GM21786 (cell line): ENCODE data around the gene ZNF438.
"Not testable (repeated sequence)": the region's sequence is repeated elsewhere in the genome, so short reads cannot be mapped to it uniquely, and the experiment has no call there.

ENCODE experiments used
- ATAC-seq: cut with Tn5 transposase; IDR thresholded peaks from one replicate; pipeline ENCODE4 v1.9.1; 2021; ENCODE audit not compliant: unreplicated experiment

Gene ZNF438

DNA sequence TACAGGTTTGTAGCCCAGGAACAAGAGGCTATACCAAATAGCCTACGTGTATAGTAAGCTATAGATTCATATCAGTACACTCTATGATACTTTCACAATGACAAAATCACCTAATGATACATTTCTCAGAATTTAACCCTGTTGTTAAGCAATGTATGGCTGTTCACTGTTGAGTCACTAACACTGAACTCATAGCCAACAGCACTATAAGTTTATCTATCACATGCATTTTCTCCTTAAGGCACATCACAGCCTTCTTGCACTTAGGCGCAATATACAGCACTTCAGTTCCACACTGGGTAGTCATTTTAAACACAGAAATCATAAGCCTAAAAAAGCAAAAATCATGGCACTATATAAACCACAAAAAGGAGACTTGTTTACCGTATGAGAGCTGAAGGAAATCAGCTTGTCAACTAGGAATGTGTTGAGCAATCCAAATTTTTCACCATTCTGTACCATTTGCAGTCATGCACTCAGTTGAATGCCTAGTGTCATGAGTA is 45.6 kb downstream of the ZNF438 start:
- ATAC-seq = no peak

DNA sequence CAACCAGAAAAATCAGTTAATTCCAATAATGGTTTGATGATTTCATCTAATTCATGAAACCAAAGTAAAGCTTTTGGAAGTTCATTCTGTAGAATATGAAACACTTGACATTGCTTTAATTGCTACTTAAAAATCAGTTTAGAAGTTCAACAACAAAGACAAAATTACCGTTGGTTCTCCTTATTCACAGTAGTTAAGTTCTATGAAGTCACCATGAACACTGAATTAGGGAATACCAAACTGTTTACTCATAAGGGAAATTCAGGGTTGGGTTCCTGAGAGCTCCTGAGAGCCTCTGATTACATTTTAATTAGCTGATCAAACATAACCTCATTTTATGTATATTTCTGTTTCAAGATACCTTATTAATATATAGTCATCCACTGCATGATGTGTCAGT is 46.2 kb downstream of the ZNF438 start:
- ATAC-seq = no peak

DNA sequence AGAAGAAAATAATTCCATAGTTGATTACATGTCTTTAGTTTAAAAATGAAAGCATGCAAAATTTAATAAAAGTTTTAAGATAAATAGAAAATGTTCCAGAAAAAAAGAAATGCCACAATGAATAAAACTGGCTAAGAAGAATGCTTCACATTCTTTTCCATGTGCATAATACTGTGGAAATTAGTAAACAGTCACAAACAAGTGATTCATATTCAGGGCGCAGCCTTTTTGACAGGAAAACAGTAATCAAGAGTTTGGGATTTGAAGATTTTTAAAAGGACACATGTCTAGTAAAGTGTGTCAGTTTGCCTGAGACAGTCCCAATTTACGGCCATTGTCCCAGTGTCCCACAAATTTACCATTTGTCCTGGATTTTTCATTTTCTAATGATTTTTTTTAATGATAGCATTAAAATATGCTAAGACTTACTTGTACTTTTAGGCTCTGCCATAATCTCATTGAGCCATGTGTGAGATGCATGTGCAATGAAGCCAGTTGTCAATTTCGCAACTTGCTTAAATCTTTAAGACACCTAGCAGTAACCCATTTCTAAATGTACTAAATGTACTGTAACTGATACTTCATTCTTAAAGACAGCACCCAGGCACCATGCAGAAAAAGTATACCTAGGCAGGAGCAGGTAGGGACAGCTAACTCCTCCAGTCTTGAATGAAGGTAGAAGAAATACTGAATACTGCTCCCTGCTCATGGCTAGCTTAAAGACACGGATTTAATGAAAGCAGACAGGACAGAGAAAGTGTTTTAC is 46.9 kb downstream of the ZNF438 start:
- ATAC-seq = no peak

DNA sequence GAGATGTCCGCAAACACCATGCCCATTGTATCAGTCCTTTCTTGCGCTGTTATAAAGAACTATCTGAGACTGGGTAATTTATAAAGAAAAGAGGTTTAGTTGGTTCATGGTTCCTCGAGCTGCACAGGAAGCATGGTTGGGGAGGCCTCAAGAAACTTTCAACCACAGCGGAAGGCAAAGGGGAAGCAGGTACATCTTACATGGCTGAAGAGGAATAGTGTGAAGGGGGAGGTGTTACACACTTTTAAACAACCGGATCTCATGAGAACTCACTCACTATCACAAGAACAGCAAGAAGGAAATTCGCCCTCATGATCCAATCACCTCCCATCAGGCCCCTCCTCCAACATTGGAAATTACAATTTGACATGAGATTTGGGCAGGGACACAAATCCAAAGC is 48.5 kb downstream of the ZNF438 start:
- ATAC-seq = not testable (repeated sequence)

DNA sequence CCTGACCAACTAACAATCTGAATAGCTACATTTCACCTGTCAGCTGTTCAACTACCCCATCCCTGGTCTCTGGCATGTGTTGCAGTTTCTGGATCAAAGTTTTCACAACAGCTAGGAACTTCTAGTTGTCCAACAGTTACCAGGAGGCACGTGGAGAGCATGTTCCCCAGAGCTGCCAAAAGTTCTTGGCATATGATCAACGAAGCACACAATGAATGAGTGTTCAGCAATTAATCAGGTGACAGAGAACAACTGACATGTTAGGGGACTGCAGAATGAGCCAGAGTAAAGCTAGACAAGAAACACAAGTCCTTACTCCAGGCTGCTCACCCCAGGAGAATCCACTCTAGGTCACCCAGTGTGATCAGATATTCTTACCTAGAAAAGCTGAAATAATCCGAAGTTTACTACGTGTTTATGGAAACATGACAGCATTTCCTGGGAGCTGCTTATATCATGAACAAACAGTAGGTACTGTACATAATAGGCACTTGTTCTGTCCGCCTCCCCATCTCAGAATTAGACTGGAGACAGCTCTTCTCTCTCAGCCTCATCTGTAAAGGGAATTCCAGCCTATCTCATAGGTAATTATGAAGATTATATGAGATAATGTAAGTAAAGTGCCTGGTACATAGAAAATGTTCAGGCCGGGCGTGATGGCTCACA is 50.6 kb downstream of the ZNF438 start:
- ATAC-seq = no peak

DNA sequence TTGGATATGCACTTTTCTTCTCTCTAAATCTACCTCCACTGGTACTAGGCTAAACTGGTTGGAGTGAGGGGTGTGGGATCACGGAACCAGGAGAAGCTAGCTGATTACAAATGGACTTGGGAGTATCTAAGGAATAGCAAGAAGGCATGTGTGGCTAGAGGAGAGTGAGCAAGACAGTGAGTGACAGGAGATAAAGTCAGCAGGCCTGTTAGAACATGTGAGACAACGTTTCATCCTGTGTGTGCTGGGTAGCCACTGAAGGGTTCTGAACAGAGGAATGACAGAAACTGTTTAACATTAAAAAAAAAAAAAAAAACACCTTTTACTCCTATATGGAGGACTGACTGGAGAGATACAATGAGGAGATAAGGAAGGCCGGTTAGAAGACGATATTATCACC is 51.7 kb downstream of the ZNF438 start:
- ATAC-seq = no peak

DNA sequence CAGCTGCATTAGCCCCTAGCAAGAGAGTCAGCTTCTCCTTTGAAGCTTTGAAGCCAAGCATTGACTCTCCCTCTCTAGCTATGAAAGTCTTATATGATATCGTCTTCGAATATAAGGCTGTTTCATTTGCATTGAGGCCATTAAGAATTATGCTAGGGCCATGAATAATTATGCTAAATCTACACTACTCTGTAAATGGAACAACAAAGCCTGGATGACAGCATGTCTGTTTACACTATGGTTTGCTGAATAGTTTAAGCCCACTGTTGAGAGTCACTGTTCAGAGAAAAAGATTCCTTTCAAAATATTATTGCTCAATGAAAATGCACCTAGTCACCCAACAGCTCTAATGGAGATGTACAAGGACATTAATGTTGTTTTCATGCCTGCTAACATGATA is 52.8 kb downstream of the ZNF438 start:
- ATAC-seq = no peak

DNA sequence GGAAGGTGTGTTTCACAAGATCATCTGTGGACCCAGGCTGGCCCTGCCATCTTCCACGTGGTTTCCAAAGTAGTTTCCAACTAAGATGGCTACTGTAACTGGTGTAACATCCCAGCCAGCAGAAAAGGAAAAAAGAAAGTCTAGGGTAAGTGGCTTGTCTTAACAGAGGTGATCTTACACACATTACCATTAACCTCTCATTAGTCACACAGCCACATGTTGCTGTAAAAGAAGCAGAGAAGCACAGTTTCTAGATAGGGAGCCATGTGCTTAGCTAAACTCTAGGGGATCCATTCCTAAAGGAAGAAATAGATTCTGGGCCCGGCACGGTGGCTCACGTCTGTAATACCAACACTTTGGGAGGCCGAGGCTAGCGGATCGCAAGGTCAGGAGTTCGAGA is 54.3 kb downstream of the ZNF438 start:
- no peak for ATAC-seq

DNA sequence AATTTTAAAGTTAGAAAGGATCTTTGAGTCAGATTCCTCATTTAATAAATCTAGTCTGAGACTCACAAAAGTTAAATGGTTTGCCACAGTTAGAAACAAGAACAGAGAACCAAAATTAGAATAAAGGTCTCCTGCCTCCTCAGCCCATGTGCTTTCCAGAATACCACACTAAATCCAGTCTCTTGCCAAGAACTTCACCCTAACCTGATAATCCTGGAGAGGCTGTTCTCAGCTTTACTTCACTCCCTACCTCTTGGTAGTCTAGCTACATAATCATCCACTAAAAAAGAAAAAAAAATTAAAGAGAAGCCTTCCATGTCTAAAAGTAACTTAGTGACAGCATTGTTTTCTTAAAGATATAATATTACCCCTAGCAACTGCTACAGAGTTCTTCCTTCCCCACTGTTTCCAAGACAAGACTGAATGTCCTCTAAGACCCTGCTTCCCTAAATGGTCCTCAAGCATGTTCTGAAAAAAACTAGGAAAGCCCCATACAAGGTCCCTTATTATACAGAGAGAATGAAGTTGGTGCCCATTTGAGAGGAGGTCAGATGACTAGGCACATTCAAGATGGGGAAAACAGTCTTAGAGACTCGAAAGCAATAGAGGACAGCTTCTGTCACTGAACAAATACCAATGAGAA is 56.8 kb downstream of the ZNF438 start:
- ATAC-seq = no peak

DNA sequence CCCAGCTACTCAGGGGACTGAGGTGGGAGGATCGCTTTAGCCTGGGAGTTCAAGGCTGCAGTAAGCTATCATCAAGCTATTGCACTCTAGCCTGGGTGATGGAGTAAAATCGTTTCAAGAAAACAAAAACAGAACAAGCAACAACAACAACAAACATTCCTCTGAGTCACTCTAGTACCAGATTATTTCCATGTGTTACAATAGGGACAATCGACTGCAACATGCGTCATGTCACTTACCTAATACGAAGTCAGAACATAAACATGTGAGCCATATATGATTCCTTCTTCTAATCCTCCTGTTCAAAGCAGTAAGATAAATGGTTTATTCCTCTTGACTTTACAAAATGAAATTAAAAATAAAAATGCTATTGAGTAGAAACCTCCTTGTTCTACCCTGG is 57.3 kb downstream of the ZNF438 start:
- ATAC-seq = no peak

DNA sequence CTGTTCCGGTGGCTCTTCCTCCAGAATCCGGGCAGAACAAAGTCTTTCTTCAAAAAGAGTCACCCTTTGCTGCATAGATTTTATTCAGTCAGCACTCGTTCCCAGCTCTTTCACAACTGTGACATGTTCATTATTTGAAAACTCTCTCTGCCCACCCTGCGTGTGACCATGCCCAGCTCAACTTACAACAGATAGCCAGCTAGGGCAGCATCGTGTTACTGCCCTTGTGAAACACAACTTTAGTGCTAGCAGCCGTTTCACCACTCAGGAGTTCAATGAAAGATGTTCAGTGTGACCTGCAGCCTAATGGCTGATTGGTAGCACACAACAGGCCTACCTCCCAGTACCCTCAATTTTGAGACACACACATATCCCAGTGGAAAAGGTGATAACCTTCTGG is 57.9 kb downstream of the ZNF438 start:
- no peak for ATAC-seq

DNA sequence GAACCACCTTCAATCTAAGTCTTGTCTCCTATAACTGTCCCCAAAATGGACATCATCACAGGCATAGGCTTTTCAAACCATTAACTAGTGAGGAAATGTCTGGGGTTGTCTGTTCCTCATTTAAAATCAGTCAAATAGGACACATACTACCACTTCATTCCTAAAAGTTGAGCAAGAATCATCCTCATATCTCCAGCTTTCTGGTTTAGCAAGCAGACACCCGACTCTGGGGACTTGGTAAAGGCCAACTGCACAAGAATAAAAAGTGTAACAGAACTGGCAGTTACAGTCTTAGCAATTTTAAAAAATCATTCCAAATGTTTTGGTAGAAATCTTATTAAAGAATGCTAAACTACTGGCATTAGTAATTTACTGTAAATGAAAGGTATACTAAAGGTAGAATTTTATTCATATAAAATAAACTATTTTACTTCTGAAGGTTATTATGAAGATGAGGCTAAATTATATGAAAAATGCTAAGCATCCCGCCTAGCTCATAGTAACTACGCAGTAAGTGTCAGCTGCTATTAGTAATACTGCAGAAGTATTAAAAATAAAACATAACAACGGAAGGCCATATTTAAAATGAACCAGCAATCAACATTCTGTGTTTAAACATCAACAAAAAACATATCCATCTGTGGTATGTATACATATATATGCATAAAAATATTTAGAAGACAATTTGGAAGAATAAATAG is 60.8 kb downstream of the ZNF438 start:
- no peak for ATAC-seq

DNA sequence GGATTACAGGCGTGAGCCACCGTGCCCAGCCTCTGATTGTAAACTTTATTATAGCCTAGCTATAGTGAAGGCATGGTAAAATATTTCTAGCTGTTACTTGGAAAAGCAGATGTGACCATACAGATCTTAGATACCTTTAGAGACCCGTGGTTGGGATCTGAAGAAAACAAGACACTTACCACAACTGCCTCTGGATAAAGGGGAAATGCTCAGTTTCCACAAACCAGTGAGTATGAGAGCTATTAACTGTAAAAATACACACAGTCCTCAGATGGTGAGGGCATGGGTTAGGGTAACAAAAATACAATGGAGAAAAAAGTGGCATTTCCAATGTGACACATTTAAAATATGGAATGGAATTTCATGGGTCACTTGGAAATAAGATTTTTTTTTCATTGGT is 63.0 kb downstream of the ZNF438 start:
- ATAC-seq = no peak

DNA sequence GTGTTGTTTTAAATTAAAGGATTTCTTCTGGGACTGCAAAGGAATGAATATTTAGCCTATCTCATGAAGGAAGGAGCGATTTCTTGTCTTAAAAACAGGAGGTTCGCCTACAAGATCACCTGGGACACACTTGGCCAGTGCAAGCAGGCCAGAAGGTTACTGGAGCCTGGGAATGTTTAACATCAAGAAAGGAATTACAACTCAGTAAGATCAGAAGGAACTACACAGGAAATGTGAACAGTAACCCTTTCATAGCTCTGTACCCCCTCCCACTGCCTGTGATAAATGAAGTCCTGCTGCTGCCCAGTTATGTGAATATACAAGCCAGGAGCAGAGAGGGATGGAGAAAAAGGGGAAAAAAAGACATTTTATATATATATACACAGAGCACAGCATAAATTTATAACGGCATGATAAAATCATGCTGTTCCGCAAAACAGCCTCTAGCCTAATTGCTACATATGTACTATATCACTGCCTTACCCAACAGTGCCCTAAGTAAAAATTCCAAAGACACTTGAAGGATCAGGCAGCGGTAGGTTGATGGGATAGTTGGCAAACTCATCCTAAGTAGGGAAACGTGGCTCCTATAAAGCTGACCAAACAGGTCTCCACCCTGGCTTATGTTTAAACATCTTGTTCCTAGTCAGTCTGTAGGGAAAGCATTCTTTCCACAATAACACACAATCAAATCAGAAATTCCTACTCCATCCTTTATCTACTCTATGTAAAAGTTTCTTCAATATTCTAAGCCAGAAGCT is 63.8 kb downstream of the ZNF438 start:
- ATAC-seq = no peak

DNA sequence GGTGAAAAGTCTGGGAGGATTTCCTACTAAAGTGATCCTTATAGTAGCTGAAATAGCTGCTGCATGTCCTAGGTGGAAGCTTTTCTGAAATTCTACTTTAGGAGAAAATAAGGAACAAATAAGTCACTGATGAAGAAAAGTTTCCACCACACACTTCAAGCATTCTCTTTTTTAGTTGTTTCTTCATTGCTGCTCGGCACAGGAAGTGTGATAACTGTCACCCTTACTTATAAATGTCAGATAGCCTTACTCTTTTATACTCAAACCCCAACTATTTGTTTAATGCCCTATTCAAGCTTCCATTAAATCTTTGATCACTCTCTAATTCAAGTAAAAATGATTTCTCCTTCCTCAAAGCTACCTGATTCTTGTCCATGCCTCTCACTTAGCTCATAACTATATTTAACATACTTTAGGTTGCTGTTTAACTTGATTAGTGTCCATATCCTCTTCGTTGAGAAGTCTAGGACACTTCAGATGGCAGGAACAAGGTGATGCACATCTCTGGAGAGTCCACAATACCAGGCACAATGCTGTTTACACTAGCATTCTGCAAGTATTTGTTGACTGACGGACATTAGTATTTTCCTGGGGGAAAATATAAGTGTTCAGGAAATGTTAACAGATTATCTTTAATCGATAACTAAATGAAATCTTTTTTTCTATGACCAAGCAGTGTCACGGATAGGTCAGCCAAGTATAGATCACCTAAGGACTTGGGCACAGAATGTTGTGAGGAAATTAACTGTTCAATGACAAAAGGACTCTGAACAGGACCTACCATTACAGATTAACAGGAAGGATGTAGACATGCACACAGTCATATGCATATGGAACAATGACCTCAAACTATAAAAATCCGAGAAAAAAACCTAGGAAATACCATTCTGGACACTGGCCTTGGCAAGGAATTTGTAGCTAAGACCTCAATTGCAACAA is 67.4 kb downstream of the ZNF438 start:
- no peak for ATAC-seq

DNA sequence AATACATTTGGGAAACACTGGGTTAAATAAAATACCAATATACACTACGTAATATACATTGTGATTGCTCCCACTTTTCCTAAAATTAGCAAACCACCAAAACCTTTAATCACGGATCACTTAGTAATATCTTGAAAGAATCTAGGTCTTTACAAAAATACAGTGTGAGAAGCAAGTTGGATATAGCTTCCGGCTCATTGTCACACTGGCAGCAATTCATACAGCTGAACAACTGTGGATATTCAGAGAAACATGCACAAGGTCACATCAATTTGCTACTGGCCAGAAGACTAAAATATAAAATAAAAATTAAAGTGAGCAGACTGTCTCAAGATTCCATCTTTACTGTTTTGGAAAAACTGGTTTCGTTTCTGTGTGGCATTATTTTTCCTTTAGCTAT is 69.1 kb downstream of the ZNF438 start:
- ATAC-seq = no peak

DNA sequence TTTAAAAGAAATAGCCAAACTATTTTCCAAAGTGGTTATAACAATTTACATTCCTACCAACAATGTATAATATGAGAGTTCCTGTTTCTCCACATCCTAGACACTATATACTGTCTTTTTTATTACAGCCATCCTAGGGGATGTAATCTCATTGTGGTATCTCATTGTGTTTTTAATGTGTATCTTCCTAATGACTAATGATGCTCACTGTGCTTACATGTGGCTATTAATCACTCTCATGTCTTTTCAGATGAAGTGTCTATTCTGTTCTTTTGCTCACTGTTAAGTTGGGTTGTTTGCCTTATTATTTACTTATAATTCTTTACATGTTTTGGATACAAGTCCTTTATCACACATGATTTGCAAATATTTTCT is 71.8 kb downstream of the ZNF438 start:
- no peak for ATAC-seq

DNA sequence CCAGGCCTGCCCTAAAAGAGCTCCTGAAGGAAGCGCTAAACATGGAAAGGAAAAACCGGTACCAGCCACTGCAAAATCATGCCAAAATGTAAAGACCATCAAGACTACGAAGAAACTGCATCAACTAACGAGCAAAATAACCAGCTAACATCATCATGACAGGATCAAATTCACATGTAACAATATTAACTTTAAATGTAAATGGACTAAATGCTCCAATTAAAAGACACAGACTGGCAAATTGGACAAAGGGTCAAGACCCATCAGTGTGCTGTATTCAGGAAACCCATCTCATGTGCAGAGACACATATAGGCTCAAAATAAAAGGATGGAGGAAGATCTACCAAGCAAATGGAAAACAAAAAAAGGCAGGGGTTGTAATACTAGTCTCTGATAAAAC is 82.4 kb downstream of the ZNF438 start:
- ATAC-seq = not testable (repeated sequence)

DNA sequence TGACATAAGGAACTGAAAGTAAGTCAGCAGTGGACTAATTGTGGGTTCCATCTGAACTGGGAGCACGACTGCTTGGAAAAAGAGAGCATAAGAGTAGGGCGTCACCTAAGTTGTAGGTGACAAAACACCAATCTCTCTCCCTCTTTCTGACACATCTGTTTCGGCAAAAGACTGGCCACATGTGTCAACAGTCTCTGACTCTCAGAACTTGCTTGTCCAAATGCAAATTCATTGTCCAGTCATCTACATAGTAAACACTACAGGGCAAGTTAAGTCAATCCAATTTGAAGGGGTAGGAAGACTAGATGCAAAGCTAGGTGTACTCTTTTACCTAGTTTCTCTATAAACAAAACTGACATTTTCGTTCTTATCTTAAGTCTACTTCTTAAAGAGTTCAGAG is 87.7 kb downstream of the ZNF438 start:
- ATAC-seq = no peak

DNA sequence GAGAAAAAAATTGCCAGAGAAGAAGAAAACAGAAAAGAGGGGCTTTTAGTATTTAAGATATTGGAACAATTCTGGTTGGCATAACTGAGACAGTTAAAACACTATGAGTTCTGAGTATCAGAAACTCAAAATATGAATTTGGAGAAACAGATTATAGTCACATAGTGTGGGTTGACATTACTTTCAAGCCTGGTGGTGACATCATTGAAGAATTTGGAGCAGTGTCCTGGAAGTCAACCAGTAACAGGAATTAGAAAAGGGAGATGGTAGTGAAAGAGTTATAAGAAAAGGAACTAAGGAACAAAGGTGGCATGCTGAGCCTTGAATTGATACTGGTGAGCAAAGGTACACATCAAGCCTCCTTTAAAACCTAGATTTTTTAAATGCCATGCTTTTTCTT is 88.2 kb downstream of the ZNF438 start:
- no peak for ATAC-seq
